ENCODE measurements around the gene NPTN.

DNA sequence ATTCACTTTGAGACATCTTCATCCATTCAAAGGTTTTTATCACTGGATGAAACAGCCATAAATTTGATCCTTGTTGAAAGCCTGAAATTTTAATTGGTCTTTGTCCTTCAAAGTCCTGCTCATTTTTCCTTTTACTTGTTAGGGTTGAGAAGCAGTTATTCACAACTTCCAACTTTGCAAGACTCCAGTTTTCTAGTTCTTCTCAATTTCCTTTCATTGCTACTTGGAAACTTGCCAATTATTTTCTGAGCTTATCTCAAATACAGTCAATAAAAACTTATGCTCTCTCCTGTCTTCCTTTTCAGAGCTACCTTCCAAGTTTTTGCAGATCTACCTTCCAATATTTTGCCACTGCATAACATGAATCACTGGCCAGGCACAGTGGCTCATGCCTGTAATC, 27.3 kb upstream of the NPTN start:
- no peak for TF ChIP-seq EP300 (IDR thresholded peaks at IDR 0.05)
- TF ChIP-seq, protein P1, sequence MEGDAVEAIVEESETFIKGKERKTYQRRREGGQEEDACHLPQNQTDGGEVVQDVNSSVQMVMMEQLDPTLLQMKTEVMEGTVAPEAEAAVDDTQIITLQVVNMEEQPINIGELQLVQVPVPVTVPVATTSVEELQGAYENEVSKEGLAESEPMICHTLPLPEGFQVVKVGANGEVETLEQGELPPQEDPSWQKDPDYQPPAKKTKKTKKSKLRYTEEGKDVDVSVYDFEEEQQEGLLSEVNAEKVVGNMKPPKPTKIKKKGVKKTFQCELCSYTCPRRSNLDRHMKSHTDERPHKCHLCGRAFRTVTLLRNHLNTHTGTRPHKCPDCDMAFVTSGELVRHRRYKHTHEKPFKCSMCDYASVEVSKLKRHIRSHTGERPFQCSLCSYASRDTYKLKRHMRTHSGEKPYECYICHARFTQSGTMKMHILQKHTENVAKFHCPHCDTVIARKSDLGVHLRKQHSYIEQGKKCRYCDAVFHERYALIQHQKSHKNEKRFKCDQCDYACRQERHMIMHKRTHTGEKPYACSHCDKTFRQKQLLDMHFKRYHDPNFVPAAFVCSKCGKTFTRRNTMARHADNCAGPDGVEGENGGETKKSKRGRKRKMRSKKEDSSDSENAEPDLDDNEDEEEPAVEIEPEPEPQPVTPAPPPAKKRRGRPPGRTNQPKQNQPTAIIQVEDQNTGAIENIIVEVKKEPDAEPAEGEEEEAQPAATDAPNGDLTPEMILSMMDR (IDR thresholded peaks at IDR 0.05), result no peak
